Endothelial cell of umbilical vein (primary cell): ENCODE results near the gene SLC47A2. TPM values are rescaled to one million over a fixed set of nuclear protein-coding genes. Genes with fewer than 3 reads are reported as not detected.

Experiments
- BruUV-seq: library from RNA; stranded (reverse); fragments of 400-500 nt; replicated peaks from 2 replicates; lab custom pipeline; 2021; lab: Mats Ljungman, UMichigan
- CTCF ChIA-PET: fragments of 300-600, 350-600 bp; sonication (Branson Sonifier 250); formaldehyde crosslinking; loops from one replicate; lab custom pipeline; 2021; ENCODE audit warnings: antibody characterized with exemption, inconsistent platforms; lab: Charles Lee
- POLR2A ChIA-PET: fragments of 300-600, 350-600 bp; sonication (Branson Sonifier 250); formaldehyde crosslinking; loops from one replicate; lab custom pipeline; 2021; ENCODE audit warnings: antibody characterized with exemption, inconsistent platforms; lab: Charles Lee
- DNase-seq: peaks from one replicate; pipeline ENCODE4 v3.0.0-alpha.2; 2011; ENCODE audit warnings: low read depth, low spot score
- FAIRE-seq: peaks from 2 replicates; lab custom pipeline; 2011; peaks lifted over from hg19 to GRCh38; lab: Jason Lieb, UNC
- H2AFZ ChIP-seq: 2 replicates; pipeline ENCODE4 v1.6.0; 2012; ENCODE audit warnings: low read depth, low read length, control low read depth, inconsistent platforms
- H3K27ac ChIP-seq: 2 replicates; pipeline ENCODE4 v1.5.1; 2011; ENCODE audit warnings: low read depth, mild to moderate bottlenecking, control low read depth, low read length, moderate library complexity; ENCODE audit not compliant: insufficient read depth
- H3K27me3 ChIP-seq, 2 experiments: 2 replicates each; pipeline versions ENCODE4 v1.6.0 to v1.6.1; 2011; ENCODE audit warnings: low read length in 2 of 2, mixed read lengths in 1 of 2; ENCODE audit not compliant: control insufficient read depth in 2 of 2, insufficient read depth in 2 of 2
- H3K36me3 ChIP-seq, 2 experiments: 2 replicates in 1 of 2; 3 replicates in 1 of 2; pipeline ENCODE4 v1.5.1; 2011; ENCODE audit warnings: low read length in 2 of 2, mild to moderate bottlenecking in 1 of 2, moderate library complexity in 1 of 2; ENCODE audit not compliant: control insufficient read depth in 2 of 2, insufficient read depth in 2 of 2; ENCODE audit errors: extremely low read depth in 1 of 2
- H3K4me1 ChIP-seq: 3 replicates; pipeline ENCODE4 v1.5.1; 2011; ENCODE audit warnings: mild to moderate bottlenecking, low read length; ENCODE audit not compliant: control insufficient read depth, insufficient read depth; ENCODE audit errors: extremely low read depth
- H3K4me2 ChIP-seq: 2 replicates; pipeline ENCODE4 v1.6.1; 2011; ENCODE audit warnings: low read length, control low read depth, mixed read lengths; ENCODE audit not compliant: insufficient read depth
- H3K4me3 ChIP-seq, 3 experiments: fragments of 200-600 bp in 1 of 3; sonication (generic), shearing (Covaris generic) in 1 of 3; replicated peaks in 1 of 3; 2 replicates each; pipeline ENCODE4 v1.5.1; 2011 to 2016; ENCODE audit warnings: control low read depth in 3 of 3, low read length in 3 of 3, mild to moderate bottlenecking in 2 of 3, inconsistent platforms in 1 of 3, low read depth in 1 of 3, moderate library complexity in 1 of 3; ENCODE audit not compliant: insufficient read depth in 1 of 3
- H3K79me2 ChIP-seq: 2 replicates; pipeline ENCODE4 v1.6.0; 2012; ENCODE audit warnings: low read length, inconsistent platforms; ENCODE audit not compliant: control insufficient read depth, insufficient read depth
- H3K9ac ChIP-seq: replicated peaks from 2 replicates; pipeline ENCODE3; 2011; ENCODE audit warnings: low read length, control low read depth; ENCODE audit not compliant: insufficient read depth; ENCODE audit errors: extremely low read depth
- H3K9me1 ChIP-seq: replicated peaks from 3 replicates; pipeline ENCODE4 v1.6.0; 2011; ENCODE audit warnings: mild to moderate bottlenecking, low read length; ENCODE audit not compliant: control insufficient read depth, insufficient read depth; ENCODE audit errors: extremely low read depth
- H3K9me3 ChIP-seq: replicated peaks from 2 replicates; pipeline ENCODE4 v1.5.1; 2012; ENCODE audit warnings: low read length, inconsistent platforms; ENCODE audit not compliant: control insufficient read depth, insufficient read depth
- H4K20me1 ChIP-seq: replicated peaks from 2 replicates; pipeline ENCODE3; 2011; ENCODE audit warnings: mild to moderate bottlenecking, low read length; ENCODE audit not compliant: control insufficient read depth, insufficient read depth; ENCODE audit errors: extremely low read depth
- CTCF ChIP-seq, 2 donors: IDR thresholded peaks; 1 replicate in 1 of 2; 2 replicates in 1 of 2; pipeline ENCODE4 v1.5.1; 2011; ENCODE audit warnings: low read length in 2 of 2, mild to moderate bottlenecking in 2 of 2, moderate library complexity in 2 of 2, control low read depth in 1 of 2, inconsistent platforms in 1 of 2, low read depth in 1 of 2; ENCODE audit not compliant: insufficient read depth in 1 of 2; ENCODE audit errors: extremely low read depth in 1 of 2
- EZH2 ChIP-seq: IDR thresholded peaks from 2 replicates; pipeline ENCODE4 v1.6.1; 2012; ENCODE audit warnings: borderline replicate concordance, low read depth, mild to moderate bottlenecking, moderate library complexity, low read length, inconsistent platforms; ENCODE audit not compliant: severe bottlenecking
- FOS ChIP-seq: IDR thresholded peaks from 2 replicates; pipeline ENCODE4 v1.6.1; 2011; ENCODE audit warnings: mild to moderate bottlenecking, low read length, moderate library complexity, borderline replicate concordance; ENCODE audit not compliant: insufficient read depth
- GATA2 ChIP-seq: IDR thresholded peaks from 2 replicates; pipeline ENCODE4 v1.7.0; 2011; ENCODE audit warnings: low read depth, mild to moderate bottlenecking, moderate library complexity, mixed read lengths, low read length; ENCODE audit not compliant: insufficient read length, insufficient read depth
- JUN ChIP-seq: IDR thresholded peaks from 2 replicates; pipeline ENCODE4 v1.6.1; 2011; ENCODE audit warnings: borderline replicate concordance, low read depth; ENCODE audit not compliant: insufficient read length, insufficient read depth
- MAX ChIP-seq: IDR thresholded peaks from 2 replicates; pipeline ENCODE4 v1.6.1; 2011; ENCODE audit not compliant: insufficient read depth, insufficient read length
- MYC ChIP-seq: IDR thresholded peaks from one replicate; pipeline ENCODE4 v1.6.1; 2011; ENCODE audit warnings: mild to moderate bottlenecking, low read depth, low read length
- POLR2A ChIP-seq: IDR thresholded peaks from 2 replicates; pipeline ENCODE4 v1.6.1; 2012; ENCODE audit warnings: low read depth, mild to moderate bottlenecking, control low read depth, low read length
- POLR2AphosphoS5 ChIP-seq: IDR thresholded peaks from 2 replicates; pipeline ENCODE4 v1.6.1; 2012; ENCODE audit warnings: low read depth, mild to moderate bottlenecking, control low read depth, low read length, moderate library complexity; ENCODE audit not compliant: insufficient read depth
- dilution Hi-C: fragments of 300-500 bp; cut with MboI; formaldehyde crosslinking; loops from one replicate; pipeline ENCODE4 v1.15.0; 2019; ENCODE audit warnings: low sequenced_read_pairs; ENCODE audit not compliant: extremely low pct_ligation_motif_present
- intact Hi-C: fragments of 100-400 bp; cut with micrococcal nuclease; formaldehyde crosslinking; loops from one replicate; pipeline ENCODE4 v1.10.0; 2022
- polyA plus RNA-seq, 4 experiments: library from polyadenylated mRNA; depleted of rRNA in 3 of 4; stranded (reverse) in 3 of 4; unstranded in 1 of 4; fragments of >200 nt; gene quantifications; 2 replicates each; pipeline versions ENCODE4 v1.2.1 to v1.2.3, GENCODE V29; 2011 to 2012; ENCODE audit warnings: missing spikeins in 1 of 4
- total RNA-seq: library from RNA; stranded (reverse); gene quantifications from 2 replicates; pipeline ENCODE4 v1.2.3, GENCODE V29; 2021

The SLC47A2 gene
- total and polyA plus RNA-seq, 2 donors (not counting 3 experiments of a cell fraction or from before 2014, with no cell fraction given): not detected

- Histone ChIP-seq H3K36me3 (no peaks in the 10 kb centered on the region), H3K9me3 (no peaks in the 10 kb centered on the region), H3K27ac (peak overlapping the region; percentile 59), H4K20me1 (no peaks in the 10 kb centered on the region), H3K79me2 (peaks cover 16% of the 10 kb centered on the region), H3K9ac (peak overlapping the region; percentile 68), H3K4me1 (peaks cover 26% of the 10 kb centered on the region), H2AFZ (peak overlapping the region; percentile 82), H3K27me3 (peaks cover 0 to 4% of the 10 kb centered on the region in 2 experiments), H3K9me1 (no peaks in the 10 kb centered on the region), H3K4me2 (peak overlapping the region; percentile 93), H3K4me3 (peak overlapping the region; percentile 16 to 97 (median 88))
- TF ChIP-seq MYC (no peak), FOS (no peak), JUN (no peak), POLR2A (no peak), MAX (no peak), EZH2 (no peak), POLR2AphosphoS5 (no peak), GATA2 (no peak), CTCF (IDR thresholded peaks at IDR 0.05; ENCODE audit: extremely low read depth in 1 of 2, insufficient read depth in 1 of 2, low read depth in 1 of 2, low read length in 2 of 2) (no peak)
- FAIRE-seq: peak; percentile 70
- intact Hi-C loops (loop anchor here (1.0 to 10.0 kb wide), 4 partner anchors 47 to 286 kb away; partner anchors contain the start of gene B9D1), dilution Hi-C loops (no loop called here)
- DNase-seq: peak; percentile 72
- ChIA-PET POLR2A (interaction anchor here (1.4 to 1.6 kb wide), 2 partner anchors 115 to 270 kb away, joined by 3 to 4 read pairs; no protein-coding TSS in a partner anchor), CTCF (interaction anchor here (0.6 to 4.1 kb wide), 25 partner anchors 9 to 362 kb away, joined by 3 to 51 read pairs (median 5); partner anchors contain the start of genes B9D1 and SLC47A1)
- BruUV-seq: TSS peak; percentile 83
These were observed 68.5 kb downstream of the SLC47A2 start for GRCh38 chr17:19647697-19648474.
